Stimulated activated CD4-positive, alpha-beta T cell treated with anti-CD3 and anti-CD28 coated beads, Interleukin-4, amount 100 ng/mL, for 48 hours (primary cell): Measurements from ENCODE around the gene IL33.

Source experiments
- DNase-seq, 2 donors: peaks; one replicate each; pipeline ENCODE4 v3.0.0-alpha.2; 2020; ENCODE audit warnings: low read depth in 2 of 2

The IL33 gene

DNA sequence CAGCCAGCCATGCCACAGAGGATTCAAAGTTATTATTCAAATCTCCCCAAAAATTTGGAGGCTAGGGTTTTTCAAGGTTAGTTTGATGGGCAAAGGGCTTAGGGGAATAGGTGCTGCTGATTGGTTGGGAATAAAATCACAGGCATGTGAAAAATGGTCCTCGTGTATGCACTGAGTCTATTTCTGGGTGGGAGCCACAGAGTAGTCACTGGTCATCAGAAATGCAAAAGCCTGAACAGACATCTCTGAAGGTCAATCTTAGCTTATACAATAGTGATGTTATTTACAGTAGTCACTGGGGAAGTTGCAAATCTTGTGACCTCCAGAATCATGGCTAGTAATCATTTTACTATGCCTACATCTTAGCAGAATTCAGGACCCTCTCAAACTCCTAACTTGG, 1.3 kb downstream of the IL33 start:
- no peak for DNase-seq

DNA sequence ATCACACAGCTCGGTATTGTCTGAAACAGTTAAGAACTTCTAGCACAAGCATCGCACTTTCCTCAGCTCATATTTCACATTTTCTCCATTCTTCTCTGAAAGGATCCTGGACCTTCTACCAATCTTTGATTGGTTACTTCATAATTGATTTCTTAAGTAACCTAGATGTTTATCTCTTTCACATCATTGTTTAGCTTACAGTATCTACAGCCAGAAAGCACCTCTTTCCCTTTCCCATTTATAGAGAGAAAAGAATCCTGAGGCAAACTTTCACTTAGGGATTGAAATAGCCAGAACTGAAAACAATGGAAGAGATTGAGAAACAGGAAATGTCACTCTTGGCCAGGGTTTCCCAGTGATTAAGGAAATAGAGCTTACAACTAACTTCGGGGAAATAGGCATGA, 2.5 kb downstream of the IL33 start:
- DNase-seq = no peak

DNA sequence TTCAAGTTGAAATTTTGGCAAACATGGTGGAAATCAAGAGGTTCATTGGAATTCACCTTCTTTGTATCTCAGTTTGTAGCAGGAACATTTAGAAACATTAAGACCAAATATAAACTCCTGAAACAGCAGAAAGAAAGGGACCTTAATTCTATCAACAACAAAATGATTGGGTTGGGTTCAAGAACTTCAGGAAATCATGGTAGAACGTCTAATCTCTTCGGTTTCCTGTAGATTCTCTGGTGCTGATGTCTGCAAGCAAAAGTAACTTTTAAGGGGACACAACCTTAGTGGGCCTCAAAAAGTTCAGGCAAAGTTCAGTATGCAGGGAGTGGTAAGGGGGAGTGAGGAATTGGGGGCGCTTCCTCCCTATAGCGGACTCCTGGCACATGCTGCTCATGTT, 3.4 kb downstream of the IL33 start:
- DNase-seq = no peak

DNA sequence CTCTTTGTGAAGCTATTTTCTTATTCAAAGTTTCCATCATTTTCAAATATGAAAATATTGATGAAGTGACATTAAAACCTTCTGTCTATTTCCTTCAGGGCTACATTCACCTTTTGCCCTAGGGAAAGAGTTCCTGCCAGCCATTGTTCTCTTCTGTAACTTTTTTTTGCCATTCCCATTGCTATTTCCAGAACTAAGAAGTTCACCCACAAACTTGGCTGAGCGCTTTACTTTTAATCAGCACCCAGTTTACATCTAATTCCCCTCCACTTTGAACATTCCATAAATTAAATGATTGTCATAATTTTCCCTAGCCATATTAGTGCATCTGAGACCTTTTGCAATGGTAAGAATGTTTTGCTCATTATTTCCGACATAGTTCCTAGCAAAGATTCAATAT, 4.4 kb downstream of the IL33 start:
- DNase-seq = no peak

DNA sequence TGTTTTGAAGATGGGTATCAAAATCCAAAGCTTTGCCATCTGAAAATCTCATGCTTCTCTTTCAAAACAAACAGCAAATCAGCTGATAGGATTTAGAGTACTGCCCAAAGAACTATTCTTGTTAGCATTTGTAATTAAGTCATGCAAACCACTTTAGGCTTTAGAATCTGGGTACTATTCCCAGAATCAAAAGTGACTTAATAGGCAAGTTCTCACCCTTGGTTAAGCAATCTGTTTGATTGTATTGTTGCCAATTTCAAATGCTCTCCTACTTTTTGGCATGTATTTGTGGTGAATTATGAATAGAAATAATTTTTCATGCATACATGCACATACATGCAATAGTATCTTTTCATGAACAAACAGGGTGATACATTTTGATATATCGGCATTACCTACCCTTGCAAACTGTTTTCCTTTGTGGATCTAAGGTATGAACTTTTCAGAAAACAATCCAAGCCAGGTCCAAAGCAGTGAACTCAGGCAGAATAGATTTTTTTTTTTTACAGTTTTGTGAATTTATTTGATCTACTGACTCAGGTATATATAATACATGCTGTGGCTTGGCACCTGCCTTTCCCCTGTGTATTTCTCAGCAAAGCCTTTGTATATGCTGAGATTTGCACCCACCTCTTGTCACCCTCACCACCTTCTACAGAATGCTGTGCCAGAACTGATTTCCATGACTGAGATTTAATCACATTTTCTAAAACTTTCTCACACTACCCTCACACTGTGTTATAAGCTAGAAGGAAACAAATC, 9.0 kb downstream of the IL33 start:
- DNase-seq = no peak

DNA sequence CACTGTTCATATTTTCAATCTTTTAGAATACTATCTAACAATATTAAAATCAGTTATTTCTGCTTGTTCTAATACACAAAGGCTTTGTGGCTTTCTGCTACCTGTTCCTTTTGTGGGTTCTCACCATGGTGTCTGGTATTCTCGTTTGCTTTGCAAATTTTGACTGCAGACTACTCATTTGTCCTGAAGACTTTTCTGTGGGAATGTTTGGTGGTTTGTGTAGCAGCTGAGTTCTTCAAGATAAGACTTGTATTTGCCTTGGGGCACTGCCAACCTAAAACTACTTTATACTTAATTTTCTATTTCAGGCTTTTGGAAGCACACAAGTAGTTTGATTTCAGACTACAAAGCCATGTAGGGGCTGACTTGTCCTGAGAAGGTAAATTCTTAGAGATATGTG, 11.1 kb downstream of the IL33 start:
- no peak for DNase-seq

DNA sequence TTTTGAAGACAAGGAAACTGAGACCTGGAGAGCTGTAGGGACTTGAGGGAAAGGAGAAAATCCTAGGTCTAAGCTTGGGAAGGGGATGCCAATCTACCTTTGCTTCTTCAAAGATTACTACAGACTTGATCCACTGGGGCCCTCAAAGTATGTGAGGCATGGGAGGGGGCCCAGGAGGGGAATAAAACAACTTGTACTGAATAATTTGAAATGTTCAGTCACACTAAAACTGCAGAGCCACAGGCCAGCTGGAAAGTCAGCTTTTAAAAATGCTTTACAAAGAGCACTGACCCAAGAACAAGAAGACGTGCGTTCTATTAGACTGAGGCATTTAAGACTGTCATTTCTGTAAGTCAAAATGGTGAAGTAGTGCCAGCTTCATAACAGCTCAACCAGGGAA, 13.6 kb downstream of the IL33 start:
- no peak for DNase-seq

DNA sequence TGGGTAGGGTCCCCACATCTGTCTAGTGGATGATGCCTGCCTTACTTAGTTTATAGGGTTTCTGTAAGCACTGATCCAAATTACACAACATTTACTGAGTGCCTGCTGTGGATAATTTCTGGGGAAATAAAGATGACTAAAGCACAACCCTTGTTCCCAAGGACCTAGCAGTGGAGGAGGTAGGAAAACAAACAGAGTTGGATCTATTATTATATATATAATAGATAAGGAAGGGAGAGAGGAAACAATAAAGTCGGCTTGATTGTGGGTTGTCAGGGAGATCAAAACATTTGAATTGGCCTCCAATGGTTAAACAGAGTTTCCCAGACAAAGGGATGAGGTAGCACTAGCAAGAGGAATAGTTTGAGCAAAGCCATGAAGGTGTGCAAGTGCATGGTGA, 14.0 kb downstream of the IL33 start:
- DNase-seq = no peak

DNA sequence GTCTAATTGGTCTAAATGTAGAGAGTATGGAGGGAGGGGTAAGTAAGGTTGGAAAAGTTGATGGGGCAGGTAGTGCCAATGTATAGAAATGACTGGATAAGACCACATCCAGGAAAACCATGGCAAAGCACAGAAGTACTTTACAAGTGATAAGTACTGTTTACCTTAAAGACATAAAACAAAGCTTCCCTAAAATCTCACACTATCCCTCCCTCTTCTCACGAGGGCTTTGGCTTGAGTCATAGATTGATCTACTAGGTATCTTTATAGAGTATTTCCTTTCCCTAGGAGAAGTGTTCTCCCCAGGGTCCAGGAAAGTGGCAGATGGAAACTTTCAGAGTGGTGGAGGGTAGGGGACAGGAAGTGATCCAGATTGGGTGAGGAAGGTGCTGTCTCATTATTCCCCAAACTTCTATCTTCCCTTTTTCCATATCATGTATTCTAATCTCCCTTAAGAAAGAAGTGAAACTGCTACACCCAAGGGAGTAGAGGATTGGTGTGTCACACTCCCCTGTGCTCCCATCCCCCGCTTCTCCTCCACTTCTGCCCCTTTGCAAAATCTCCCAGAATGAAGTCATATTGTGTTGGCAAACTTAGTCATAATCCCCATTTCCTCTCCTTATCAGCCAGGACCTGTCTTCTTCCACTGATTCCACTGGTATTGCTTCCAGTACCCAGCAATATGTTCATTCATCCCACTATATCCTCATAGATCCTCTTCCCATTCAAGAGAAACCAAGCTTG, 14.6 kb downstream of the IL33 start:
- no peak for DNase-seq

DNA sequence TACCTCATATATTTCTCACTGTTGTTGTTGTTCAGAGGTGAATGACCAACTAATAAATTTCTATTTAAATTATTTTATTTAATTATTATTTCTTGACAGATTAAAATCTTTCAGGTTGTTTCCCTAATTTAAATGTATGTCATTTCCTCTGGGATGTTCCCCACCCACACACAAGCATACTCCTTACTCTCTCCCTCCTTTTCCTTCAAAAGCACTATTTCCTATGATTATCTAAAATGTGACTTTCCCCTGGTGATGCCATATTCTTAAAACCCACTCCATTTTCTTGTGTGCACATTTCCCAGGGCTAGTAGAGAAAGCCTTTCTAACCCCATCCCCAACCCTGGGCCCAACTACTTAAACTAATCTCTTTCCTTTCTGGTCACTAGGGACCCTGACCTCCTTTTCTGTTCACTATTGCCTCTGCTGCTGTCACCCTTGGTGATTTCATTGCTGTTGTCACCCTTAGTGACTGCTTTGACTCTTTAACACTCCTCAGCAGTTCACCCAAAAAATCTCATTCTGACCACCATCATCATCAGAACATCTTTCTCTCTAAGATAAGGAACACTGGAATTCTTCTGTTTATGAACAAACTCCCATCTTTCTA, 16.8 kb downstream of the IL33 start:
- DNase-seq = no peak

DNA sequence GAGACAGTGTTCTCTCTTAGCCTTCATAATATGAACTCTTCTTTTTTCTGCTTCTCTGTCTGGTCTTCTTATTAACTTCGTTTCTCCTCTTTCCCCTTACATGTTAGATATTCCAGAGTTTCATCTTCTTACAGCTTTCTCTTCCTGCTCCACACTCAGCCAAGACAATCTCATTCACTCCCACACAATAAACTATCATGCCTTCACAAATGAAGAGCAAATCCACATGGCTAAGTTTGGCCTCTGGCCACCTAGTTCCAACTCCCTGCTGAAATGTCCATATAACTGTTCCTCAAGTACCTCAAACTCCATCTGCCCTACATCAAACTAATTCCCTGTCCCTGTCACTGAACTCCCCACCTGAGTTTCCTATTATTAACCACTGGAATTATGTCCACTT, 18.4 kb downstream of the IL33 start:
- no peak for DNase-seq

DNA sequence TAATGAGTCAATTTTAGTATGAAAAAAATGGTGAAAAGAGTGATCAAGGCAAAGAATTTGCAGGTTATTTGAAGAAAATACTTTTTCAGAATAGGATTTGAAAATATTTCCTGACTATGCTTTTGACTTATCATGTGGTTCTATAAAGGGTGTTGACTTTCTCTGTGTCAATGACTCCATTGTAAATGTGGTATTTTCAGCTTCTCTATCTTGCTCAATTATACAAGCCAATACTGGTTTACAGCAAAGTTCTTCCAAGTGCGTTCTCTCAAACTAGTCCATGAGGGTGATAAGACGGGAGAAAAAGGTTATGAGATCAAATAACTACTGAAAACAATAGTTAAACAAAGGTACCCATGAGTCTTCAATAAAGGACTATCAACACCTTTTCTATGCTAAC, 21.7 kb downstream of the IL33 start:
- no peak for DNase-seq

DNA sequence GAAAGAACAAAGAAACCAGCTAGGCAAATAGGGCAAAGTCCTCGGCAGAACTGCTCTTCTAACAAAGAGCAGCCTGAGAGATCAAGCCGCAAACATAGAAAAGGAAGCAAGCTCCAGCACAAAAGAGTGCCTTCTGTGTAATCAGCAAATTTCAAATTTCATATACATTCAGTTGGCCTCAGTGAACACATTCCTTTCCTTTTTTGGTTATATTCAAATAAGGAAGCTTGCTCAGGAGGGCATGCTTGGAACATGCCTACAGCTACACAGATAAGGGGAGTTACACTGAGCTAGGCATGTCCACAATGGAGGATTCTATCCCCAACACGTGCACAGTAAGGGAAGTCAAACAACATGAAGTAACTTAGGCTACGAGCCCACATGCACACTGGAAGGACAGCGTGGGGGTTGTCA, 23.4 kb downstream of the IL33 start:
- DNase-seq = no peak

DNA sequence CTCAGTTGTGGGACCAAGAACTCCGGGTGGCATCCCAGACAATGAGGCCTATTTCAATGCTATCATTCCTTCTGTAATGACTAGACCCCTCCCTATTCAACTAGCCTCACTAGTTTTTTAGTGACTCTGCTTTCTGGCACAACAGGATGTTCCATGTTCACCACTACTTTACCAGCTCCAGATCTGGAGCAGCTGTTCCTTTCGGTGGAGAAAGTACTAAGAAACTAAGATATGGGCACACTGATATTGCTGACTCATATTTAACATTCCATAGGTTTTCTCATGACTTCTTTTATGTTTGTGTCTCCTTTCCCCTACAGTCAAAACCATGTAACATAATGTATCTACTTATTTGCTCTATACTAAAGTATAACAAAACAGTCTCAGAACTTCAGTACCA, 24.1 kb downstream of the IL33 start:
- DNase-seq = no peak

DNA sequence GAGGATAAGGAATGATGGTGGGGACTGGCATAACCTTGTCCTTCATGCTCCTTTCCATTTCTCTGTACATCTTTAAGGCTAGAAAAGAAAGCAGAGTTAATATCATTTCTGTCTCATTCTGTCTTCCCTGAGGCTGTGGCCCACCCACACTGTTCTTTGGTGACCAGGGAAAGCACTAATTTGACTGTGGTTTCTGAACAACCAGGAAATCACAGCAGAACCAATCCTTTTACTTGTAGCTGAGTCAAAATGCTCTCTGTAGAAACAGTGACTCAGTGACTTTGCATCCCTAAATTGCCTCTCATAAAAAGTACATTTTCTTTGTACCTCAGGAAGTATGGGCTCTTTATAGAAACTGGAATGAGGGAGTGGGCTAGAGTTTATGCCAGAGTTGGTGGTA, 28.1 kb downstream of the IL33 start:
- peak in 1 of 2 donors; percentile 3 for DNase-seq

DNA sequence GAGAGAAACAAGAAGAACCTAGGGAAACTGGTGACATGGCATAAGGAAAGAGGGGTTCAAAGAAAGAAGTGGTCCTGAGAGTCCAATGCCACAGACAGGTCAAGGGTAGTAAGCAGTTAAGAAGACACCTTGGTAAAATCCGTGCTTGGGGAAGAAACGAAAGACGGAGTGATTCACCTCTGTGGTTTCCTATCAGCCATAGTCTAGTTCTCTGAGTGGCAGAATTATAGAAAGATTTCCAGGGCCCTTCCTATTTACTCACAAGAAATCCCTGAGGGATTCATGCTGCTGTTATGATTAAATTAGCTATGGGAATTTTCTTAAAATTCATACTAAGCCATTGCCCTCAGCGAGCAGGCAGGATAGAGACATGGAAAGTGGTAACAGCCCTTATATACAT, 31.7 kb downstream of the IL33 start:
- no peak for DNase-seq

DNA sequence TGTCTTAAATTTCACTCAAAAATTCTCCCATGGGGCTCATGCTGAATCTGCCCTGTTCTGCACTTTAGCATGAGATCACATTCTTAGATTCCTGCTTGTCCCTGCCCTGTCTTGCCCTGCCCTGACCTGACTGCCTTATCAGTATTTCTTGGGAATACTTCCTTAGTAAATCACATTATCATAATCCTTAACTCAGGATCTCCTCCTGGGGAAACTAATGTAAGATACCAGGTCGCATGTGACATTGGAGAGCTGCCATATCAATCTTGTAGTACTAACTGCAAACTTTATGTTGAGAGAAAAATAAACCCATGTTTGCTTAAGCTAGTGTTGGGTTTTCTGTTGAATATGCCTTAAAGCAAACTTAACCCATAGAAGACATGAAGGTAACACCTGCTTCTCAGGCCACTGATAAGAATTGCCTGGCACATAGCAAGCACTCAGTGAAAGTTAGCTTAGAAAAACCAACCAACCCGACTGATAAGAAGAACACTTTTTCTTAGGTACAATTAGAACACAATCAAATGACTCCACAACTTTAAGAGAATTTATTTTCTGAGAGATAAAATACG, 53.3 kb downstream of the IL33 start:
- DNase-seq = no peak

DNA sequence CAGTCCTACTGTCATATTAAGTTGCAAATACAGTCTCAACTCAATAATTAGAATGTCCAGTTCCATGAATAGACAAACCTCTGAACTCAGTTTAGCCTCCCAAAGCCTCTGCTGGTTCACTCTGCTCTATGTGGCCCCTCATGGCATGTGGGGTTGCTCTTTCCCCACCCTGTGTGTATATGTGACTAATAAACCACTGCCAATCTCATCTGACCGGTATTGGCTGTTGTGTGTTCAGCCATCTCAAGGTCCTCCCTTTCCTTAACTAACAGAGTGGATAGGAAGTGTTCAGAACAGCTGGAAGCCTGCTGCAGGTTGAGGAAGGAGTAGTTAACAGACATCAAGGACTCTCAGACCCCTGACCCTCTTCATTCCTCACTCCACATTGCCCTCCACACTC, 55.3 kb downstream of the IL33 start:
- no peak for DNase-seq

DNA sequence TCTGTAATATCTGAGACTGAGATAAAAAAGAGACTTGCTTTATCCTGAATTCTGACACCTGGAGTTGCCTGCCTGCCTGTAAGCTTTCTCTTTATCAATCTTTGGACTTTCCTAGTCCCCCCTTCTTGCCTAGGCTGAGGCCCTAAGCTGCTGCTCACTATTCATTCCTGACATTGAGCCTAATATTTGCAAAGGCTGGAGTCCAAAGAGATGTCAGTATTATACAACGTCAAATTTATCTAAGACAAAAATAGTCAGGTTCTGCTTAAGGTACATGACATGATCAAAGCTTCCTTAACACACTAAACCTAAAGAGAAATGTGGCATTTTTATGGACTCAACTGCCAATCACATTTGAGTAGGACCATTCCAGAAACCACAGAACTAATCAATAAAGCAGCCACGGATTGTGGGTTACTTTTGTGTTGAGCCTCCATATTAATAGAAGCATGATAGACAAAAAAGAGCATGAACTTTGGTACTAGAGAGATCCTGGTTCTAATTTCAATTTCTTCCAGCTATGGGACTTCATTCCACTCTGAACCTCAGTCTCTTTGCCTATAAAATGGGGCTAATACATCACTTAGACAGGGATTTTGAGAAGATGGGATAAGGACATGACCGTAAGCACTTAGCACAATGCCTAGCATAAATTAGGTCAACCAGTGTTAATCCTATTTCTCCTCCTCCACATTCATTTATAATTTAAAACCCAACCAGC, 56.1 kb downstream of the IL33 start:
- DNase-seq = no peak

DNA sequence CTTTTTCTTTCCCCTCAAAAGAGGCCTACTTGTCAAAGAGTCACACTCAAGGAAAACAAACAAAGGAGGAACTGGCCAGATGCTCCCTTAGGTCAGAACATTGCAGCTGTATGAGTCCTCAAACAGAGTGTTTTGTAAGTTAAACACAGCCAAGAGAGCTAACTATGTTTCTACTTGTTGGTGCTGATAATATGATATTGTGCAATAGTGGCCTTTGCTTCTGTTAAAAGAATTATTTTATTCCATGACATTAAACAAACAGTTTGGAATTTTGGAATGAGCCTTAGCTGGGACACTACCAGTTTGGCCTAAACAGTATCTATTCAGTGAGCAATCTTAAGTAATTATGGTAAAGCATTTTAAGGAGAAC, 56.6 kb downstream of the IL33 start:
- no peak for DNase-seq

DNA sequence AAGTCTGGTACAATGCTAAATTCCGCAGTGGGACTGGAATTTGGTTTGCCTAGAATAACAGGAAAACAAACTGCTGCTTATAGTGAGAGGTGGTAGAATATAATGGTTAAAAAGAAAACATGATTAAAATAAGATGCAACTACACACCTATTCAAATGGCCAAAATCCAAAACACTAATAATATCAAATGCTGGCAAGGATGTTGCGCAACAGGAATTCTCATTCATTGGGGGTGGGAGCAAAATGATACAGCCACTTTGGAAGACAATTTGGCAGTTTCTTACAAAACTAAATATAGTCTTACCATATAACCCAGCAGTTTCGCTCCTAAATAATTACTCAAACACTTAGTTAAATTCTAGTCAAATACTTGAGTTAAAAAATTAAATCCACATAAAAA, 61.8 kb downstream of the IL33 start:
- no peak for DNase-seq

DNA sequence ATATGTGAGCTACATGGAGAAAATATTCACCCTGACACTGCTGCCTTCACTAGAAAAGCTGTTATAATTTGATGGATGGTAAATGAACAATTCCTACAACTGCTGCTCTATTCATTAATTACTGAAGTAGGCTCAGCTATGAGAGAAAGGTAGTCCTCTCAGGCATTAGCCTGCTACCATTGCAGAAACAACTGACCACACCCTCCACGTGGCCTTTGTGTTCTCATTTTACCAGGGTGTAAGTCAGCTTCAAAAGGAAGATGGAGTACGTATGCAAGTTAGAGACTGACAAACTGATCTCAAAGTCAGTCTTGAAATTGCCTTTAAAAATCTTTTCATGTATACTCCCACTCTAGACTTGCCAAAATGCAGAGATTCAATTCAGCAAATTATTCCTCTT, 86.3 kb downstream of the IL33 start:
- DNase-seq = no peak
